A673 (cell line): ENCODE measurements around the gene SLC25A25. TPM values are rescaled to one million over a fixed set of nuclear protein-coding genes. Genes with fewer than 3 reads are reported as not detected.
"Not testable (repeated sequence)": the region's sequence is repeated elsewhere in the genome, so short reads cannot be mapped to it uniquely, and the experiment has no call there.

Experiments
- BruUV-seq: library from RNA; stranded (reverse); fragments of 400-500 nt; replicated peaks from 2 replicates; lab custom pipeline; 2021; lab: Mats Ljungman, UMichigan
- CTCF ChIA-PET: fragments of 300-600 bp; sonication (Branson Sonifier 250); formaldehyde crosslinking; loops from one replicate; lab custom pipeline; 2022; ENCODE audit warnings: antibody characterized with exemption; lab: Charles Lee
- POLR2A ChIA-PET: fragments of 300-600 bp; sonication (Branson Sonifier 250); formaldehyde crosslinking; loops from one replicate; lab custom pipeline; 2022; ENCODE audit warnings: antibody characterized with exemption; ENCODE audit not compliant: low non-redundant PET; lab: Charles Lee
- DNase-seq: peaks from one replicate; pipeline ENCODE4 v3.0.0-alpha.2; 2015; ENCODE audit warnings: low spot score
- H3K27ac ChIP-seq: fragments of 200-600 bp; sonication (generic); 2 replicates; pipeline ENCODE4 v1.5.1; 2016; ENCODE audit warnings: mixed run types, low read depth, mild to moderate bottlenecking, mixed read lengths, antibody characterized with exemption, low read length; ENCODE audit not compliant: poor library complexity, severe bottlenecking
- H3K27me3 ChIP-seq: fragments of 200-600 bp; sonication (generic); replicated peaks from 2 replicates; pipeline ENCODE4 v1.6.1; 2017; ENCODE audit warnings: mixed run types, low read depth, mild to moderate bottlenecking, mixed read lengths, antibody characterized with exemption, low read length; ENCODE audit not compliant: insufficient read depth, poor library complexity
- H3K36me3 ChIP-seq: fragments of 200-600 bp; sonication (generic); 2 replicates; pipeline ENCODE4 v1.6.1; 2016; ENCODE audit warnings: mixed run types, mild to moderate bottlenecking, mixed read lengths, antibody characterized with exemption, low read length; ENCODE audit not compliant: insufficient read depth, poor library complexity, severe bottlenecking
- H3K4me1 ChIP-seq: fragments of 200-600 bp; sonication (generic); 2 replicates; pipeline ENCODE4 v1.6.1; 2017; ENCODE audit warnings: mixed run types, mild to moderate bottlenecking, mixed read lengths, antibody characterized with exemption, low read length; ENCODE audit not compliant: insufficient read depth, poor library complexity, severe bottlenecking
- H3K4me3 ChIP-seq: fragments of 200-600 bp; sonication (generic); 2 replicates; pipeline ENCODE4 v1.5.1; 2016; ENCODE audit warnings: low read depth, mixed run types, mild to moderate bottlenecking, mixed read lengths, low read length; ENCODE audit not compliant: poor library complexity, severe bottlenecking
- H3K9me3 ChIP-seq: fragments of 200-600 bp; sonication (generic); 2 replicates; pipeline ENCODE4 v1.6.1; 2016; ENCODE audit warnings: mixed run types, low read depth, mild to moderate bottlenecking, mixed read lengths, antibody characterized with exemption, low read length; ENCODE audit not compliant: poor library complexity, severe bottlenecking
- CTCF ChIP-seq: fragments of 300-800, 200-600 bp; sonication (generic); conservative IDR thresholded peaks from 2 replicates; pipeline ENCODE4 v1.5.1; 2017; ENCODE audit warnings: low read depth, mild to moderate bottlenecking, antibody characterized with exemption, low read length, moderate library complexity, mixed read lengths
- EZH2 ChIP-seq: fragments of 200-600 bp; sonication (generic); IDR thresholded peaks from 2 replicates; pipeline ENCODE4 v1.6.1; 2017; ENCODE audit warnings: borderline replicate concordance, low read depth, mild to moderate bottlenecking, mixed read lengths, antibody characterized with exemption, low read length; ENCODE audit not compliant: poor library complexity, severe bottlenecking
- intact Hi-C: fragments of 100-400 bp; cut with micrococcal nuclease; formaldehyde crosslinking; loops from one replicate; pipeline ENCODE4 v1.10.0; 2022; ENCODE audit not compliant: unreplicated experiment
- total RNA-seq: library from RNA; stranded (reverse); gene quantifications from 2 replicates; pipeline ENCODE4 v1.2.3, GENCODE V29; 2021

The SLC25A25 gene
- total RNA-seq, 1 experiment from 2014 or later = 24.7 TPM

GRCh38 chr9:128022886-128023285 lies 45.1 kb upstream of the SLC25A25 start:
- Histone ChIP-seq H3K9me3 (no peaks in the 10 kb centered on the region), H3K4me3 (no peak overlapping the region), H3K27ac (no peak overlapping the region), H3K36me3 (no peaks in the 10 kb centered on the region), H3K27me3 (no peaks in the 10 kb centered on the region), H3K4me1 (no peaks in the 10 kb centered on the region)
- no peak for TF ChIP-seq CTCF
- TF ChIP-seq EZH2 = no peak
- DNase-seq = no peak
- ChIA-PET CTCF (interaction anchor here (0.5 to 0.6 kb wide), 2 partner anchors 19 to 116 kb away, joined by 3 to 4 read pairs; no protein-coding TSS in a partner anchor), POLR2A (no interaction called here)
- intact Hi-C loops = no loop called here
- no TSS peak for BruUV-seq

DNA sequence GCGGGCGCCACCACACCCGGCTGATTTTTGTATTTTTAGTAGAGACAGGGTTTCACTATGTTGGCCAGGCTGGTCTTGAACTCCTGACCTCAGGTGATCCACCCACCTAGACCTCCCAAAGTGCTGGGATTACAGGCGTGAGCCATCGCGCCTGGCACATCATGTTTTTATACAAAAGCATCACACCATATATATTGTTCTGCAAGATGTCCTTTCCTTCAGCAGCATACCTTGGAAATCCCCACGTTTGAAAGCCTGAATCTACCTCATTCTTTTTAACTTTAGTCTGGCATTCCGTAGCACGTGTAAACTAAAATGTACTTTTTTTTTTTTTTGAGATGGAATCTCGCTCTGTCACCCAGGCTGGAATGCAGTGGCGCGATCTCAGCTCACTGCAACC lies 44.4 kb upstream of the SLC25A25 start:
- CTCF ChIA-PET = interaction anchor here (0.6 kb wide), 1 partner anchor 19 kb away, joined by 3 read pairs; no protein-coding TSS in a partner anchor
- H3K36me3 ChIP-seq, H3K9me3 ChIP-seq, BruUV-seq, H3K27ac ChIP-seq, DNase-seq, POLR2A ChIA-PET, H3K4me1 ChIP-seq, H3K27me3 ChIP-seq, intact Hi-C loops, H3K4me3 ChIP-seq: not testable (repeated sequence)

DNA sequence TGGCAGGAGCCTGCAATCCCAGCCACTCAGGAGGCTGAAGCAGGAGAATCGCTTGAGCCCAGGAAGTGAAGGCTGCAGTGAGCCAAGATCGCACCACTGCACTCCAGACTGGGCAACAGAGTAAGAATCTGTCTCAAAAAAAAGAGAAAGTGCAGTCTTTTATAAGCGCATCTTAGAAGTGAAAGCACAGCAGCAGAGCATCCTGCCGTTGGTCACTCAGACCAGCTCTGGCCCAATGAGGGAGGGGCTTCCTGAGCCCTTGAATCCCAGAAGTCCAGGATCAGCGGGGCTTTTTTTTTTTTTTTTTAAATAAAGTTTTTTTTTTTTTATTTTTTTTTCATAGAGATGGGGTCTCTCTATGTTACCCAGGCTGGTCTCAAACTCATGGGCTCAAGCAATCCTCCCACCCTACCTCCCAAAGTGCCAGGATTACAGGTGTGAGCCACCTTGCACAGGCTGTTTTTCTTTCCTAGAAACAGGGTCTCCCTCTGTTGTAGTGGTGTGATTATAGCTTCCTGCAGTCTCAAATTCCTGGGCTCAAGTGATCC lies 43.2 kb upstream of the SLC25A25 start:
- no TSS peak for BruUV-seq
- no peak for TF ChIP-seq CTCF
- TF ChIP-seq EZH2 = no peak
- ChIA-PET POLR2A (no interaction called here), CTCF (interaction anchor here (0.7 to 1.8 kb wide), 2 partner anchors 82 to 341 kb away, joined by 4 to 7 read pairs; no protein-coding TSS in a partner anchor)
- H3K27me3 ChIP-seq = no peaks in the 10 kb centered on the region
- no peak overlapping the region for H3K4me3 ChIP-seq
- H3K9me3 ChIP-seq = no peaks in the 10 kb centered on the region
- H3K36me3 ChIP-seq = no peaks in the 10 kb centered on the region
- intact Hi-C loops = no loop called here
- H3K4me1 ChIP-seq = no peaks in the 10 kb centered on the region
- H3K27ac ChIP-seq = no peak overlapping the region
- no peak for DNase-seq

GRCh38 chr9:128025736-128026135 lies 42.3 kb upstream of the SLC25A25 start:
- POLR2A ChIA-PET = no interaction called here
- Histone ChIP-seq H3K36me3 (no peaks in the 10 kb centered on the region), H3K27me3 (no peaks in the 10 kb centered on the region), H3K27ac (no peak overlapping the region), H3K4me3 (no peak overlapping the region), H3K9me3 (no peaks in the 10 kb centered on the region), H3K4me1 (no peaks in the 10 kb centered on the region)
- CTCF ChIA-PET = interaction anchor here (1.8 kb wide), 1 partner anchor 83 kb away, joined by 4 read pairs; no protein-coding TSS in a partner anchor
- no TSS peak for BruUV-seq
- TF ChIP-seq CTCF (no peak), EZH2 (no peak)
- DNase-seq = no peak
- intact Hi-C loops = no loop called here
